GM18868 (cell line): ENCODE data around the gene ZNF785.
"Not testable (repeated sequence)": the region's sequence is repeated elsewhere in the genome, so short reads cannot be mapped to it uniquely, and the experiment has no call there.

Source experiments
- ATAC-seq: cut with Tn5 transposase; IDR thresholded peaks from one replicate; pipeline ENCODE4 v1.9.1; 2021; ENCODE audit warnings: mild to moderate bottlenecking, moderate library complexity; ENCODE audit not compliant: unreplicated experiment

Gene ZNF785

DNA sequence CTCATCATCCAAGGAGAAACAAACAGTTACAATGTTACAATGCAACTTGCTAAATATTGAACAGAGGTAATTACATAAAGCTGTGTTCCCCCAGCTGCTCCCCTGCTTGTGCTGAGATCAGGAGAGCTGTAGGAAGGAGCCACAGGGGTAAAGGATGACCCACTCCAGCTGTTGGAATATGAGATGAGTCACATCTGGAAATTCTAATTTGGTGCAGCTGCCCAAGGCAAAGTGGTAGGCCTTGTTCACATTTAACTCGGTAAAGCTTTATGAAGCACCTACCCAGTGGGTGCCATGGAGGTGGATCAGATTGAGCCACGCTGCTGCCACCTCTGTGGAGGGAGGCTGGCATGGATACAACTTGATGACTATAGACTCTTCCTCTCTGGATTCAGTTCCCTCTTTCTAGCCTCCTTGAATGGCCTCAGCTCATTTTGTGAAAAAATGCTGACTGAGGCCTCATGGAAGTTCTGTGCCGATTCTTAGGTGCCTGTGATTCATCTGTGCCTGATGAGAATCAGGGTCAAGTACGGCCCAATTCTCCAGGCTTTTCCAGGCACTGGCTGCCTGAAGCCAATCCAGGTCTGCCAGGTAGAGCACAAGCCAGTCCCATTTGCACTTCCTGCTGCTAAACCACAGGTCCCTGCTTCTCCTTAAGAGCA is 17.2 kb upstream of the ZNF785 start:
- ATAC-seq, result no peak

DNA sequence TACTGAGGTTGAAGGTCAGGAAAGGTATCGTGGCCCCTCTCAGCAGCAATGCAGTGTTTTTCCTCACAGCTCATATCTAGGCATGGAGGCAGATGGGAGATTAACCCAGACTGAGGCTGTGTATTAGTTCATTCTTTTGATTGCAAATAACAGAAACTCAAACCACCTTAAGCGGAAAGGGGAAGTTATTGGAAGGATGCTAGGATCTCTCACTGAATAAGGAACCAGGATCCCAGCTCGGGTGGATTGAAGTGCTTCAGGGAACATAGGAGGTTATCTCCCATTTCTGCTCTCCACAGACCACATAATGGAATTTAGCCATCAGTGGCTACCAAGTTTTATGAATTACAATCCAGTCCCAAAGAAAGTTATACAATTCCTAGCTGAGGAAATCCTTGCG is 16.5 kb upstream of the ZNF785 start:
- no peak for ATAC-seq

DNA sequence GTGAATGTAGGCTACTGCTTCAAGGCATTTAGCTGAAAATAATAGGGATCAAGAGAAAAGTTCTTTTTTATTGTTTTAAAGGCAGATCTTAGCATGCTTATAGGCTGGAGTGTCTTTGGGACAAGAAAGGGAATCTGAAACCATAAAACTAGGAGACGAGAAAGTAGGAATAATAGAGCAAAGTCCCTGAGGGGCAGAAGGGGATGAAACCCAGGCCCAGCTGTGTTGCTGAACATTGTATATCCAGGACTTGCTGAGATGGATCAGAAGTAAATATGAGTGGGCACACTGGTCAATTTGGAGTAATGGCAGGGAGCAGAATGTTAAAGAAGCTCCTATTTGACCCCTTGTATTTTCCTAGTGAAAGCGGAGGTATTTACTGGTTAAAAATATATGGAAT is 15.4 kb upstream of the ZNF785 start:
- ATAC-seq, result no peak

DNA sequence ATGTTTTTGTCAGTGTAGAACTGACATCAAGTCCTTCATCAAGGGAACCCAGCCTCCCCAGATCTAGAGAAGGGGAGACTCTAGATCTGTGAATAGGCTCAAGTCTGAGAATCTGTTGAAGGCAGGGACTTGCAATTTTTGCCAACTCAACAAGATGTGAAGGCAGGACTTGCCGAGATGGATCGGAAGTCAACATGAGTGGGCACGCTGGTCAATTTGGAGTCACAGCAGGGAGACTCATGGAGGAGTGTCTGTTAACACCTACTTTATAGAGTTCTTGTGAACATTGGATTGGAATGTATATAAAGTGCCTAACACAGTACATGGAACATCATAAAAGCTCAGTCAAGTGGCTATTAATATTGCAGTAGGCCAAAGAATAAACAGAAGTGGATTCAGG is 14.7 kb upstream of the ZNF785 start:
- no peak for ATAC-seq

DNA sequence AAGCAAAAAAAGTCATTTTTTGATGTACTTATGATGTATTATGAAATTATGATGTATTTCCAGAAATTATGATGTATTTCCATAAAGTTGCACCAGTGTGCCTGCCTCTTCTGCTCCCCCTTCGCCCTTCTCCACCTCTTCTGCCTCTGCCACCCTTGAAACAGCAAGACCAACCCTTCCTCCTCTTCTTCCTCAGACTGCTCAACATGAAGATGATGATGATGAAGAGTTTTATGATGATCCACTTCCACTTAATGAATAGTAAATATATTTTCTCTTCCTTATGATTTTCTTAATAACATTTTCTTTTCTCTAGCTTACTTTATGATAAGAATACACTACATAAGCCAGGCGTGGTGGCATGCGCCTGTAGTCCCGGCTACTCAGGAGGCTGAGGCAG is 7.4 kb upstream of the ZNF785 start:
- ATAC-seq, result no peak

DNA sequence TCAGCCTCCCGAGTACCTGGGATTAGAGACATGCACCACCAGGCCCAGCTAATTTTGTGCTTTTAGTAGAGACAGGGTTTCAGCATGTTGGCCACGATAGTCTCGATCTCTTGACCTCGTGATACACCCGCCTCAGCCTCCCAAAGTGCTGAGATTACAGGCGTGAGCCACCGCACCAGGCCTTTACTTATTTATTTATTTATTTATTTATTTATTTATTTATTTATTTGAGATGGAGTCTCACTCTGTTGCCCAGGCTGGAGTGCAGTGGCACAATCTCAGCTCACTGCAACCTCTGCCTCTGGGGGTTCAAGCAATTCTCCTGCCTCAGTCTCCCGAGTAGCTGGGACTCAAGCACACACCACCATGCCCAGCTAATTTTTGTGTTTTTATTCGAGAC is 5.4 kb upstream of the ZNF785 start:
- not testable (repeated sequence) for ATAC-seq

DNA sequence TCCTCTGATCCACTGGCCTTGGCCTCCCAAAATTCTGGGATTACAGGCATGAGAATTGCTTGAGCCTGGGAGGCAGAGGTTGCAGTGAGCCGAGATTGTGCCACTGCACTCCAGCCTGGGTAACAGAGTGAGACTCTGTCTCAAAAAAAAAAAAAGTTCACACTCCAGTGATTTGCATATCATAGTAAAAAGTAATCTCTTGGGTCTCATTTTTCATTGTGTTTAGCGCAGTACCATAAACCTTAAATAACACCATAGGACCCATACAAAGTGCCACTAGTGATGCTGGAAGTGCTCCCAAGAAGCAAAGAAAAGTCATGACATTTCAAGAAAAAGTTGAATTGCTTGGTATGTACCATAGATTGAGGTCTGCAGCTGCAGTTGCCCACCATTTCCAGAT is 4.1 kb upstream of the ZNF785 start:
- not testable (repeated sequence) for ATAC-seq

DNA sequence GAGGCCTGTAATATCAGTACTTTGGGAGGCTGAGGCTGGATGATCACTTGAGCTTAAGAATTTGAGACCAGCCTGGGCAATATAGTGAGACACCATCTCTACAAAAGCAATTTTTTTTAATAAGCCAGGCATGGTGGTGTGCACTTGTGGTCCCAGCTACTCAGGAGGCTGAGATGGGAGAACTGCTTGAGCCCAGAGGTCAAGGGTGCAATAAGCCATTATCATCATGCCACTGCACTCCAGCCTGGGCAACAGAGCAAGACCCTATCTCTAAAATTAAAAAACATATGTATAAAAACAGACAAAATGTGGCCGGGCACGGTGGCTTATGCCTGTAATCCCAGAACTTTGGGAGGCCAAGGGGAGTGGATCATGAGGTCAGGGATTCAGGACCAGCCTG is 3.2 kb upstream of the ZNF785 start:
- no peak for ATAC-seq

DNA sequence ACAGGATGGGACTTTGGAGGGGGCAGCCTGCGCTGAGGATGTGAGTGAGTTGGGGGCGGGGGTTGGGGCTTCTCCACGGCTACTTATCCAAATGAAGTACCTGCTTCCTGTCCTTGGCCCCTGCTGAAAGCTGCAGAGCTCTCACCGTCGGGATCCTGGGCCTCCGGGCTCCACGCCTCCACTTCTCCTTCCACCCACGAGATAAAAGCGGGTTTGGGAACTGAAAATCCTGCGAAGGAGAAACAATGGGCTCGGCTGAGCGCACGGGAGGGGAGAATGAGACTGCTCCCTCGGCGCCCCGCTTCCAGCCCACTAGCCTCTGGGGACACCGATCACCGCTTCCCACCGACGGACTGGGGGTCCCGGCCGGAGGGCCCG is 486 bp downstream of the ZNF785 start:
- ATAC-seq, result no peak

DNA sequence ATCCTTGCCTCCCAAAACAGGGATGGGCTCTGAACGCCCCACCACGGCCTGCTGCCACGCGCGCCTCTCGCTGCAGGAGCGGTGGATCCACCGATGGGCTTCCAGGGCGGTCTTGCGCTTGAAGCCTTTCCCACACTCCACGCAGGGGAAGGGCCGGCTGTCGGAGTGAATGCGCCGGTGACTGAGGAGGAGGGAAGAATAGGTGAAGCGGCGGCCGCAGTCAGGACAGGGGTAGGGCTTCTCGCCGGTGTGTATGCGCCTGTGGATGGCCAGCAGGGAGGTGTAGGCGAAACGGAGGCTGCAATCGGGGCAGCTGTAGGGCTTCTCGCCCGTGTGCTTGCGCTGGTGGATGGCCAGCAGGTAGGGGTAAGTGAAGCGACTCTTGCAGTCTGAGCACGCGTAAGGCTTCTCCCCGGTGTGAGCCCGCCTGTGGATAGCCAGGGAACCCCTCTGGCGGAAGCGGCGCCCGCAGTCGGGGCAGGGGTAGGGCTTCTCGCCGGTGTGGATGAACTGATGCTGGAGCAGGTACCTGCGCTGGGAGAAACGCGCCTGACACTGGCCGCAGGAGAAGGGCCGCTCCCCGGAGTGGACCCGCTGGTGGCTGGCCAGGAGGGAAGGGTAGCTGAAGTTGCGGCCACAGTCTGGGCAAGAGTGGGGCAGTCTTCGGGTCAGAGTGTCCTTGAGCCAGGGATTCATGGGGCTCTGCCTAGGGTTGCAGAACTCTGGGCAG is 2.7 kb downstream of the ZNF785 start:
- no peak for ATAC-seq

DNA sequence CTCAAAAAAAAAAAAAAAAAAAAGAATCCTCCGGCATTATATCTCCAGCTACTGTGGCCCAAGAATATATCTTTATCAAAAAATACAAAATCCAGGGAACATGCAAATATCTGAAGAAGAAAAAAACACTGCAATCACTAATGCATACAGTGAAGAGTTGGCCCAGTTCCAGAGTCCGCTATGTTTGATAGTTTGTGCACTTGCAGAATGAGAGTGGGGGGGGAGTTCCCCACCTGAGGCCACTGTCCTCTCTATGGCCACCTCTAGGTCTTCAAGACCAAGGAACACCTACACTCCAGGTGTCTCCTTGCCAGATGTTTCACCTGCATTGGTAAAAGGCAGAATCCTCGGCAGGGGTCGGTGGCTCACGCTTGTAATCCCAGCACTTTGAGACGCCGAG is 4.0 kb downstream of the ZNF785 start:
- ATAC-seq, result no peak

DNA sequence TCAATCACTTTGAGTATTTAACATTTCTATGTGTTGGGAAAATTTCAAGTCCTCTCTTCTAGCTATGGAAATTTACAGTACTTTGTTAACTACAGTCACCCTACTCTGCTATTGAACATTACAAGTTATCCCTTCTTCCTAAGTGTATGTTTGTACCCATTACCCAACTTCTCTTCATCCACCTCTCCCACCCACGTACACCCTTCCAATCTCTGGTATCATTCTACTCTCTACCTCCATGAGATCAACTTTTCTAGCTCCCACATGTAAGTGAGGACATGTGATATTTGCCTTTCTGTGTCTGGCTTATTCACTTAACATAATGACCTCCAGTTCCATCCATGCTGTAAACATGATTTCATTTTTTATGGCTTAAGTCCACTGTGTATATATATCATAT is 10.8 kb downstream of the ZNF785 start:
- ATAC-seq, result no peak

DNA sequence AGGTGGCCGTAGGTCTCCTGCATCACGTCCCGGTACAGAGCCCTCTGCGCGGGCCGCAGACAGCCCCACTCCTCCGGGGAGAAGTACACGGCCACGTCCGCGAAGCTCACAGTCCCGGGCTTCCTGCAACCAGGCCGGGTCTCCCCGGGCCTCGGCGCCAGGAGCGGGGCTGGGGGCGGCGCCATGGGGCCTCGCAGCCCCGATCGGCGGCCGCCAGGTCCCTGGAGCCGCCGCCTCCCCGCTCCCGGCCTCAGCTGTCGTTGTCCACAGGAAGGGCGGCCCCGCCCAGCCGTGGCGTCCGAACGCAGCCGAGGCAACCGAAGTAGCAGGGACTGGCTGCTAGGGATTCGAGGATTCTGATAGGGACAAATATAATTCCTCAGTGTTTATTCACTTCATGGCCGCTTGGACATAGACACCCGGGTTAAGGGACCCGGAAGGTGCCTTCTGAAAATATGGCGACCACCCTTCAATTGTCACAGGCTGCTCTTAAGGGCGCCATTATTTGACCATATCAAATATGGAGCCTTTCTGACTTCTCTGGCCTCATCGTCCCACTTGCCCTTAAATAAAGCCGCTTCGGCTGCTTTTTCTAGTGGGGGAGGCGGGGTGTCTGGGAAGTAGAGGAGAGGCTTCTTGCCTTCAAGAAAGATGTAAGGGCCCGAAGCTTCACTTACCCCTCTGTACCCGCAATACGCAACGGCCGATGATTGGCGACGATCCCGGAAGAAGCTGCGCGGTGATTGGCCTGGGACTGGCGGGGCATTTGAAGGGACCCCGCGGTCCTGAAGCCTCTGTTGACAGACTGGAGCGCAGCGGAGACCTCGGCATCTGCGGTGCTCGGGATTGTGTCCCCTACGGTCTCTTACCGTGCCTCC is 13.8 kb downstream of the ZNF785 start, which contains the start of gene ZNF688:
Gene ZNF688 (minus strand): TSS at position 270 of the 878 bp plus-strand sequence. CDS start 85 bp downstream, at position 185.
- peak; percentile 78 for ATAC-seq

DNA sequence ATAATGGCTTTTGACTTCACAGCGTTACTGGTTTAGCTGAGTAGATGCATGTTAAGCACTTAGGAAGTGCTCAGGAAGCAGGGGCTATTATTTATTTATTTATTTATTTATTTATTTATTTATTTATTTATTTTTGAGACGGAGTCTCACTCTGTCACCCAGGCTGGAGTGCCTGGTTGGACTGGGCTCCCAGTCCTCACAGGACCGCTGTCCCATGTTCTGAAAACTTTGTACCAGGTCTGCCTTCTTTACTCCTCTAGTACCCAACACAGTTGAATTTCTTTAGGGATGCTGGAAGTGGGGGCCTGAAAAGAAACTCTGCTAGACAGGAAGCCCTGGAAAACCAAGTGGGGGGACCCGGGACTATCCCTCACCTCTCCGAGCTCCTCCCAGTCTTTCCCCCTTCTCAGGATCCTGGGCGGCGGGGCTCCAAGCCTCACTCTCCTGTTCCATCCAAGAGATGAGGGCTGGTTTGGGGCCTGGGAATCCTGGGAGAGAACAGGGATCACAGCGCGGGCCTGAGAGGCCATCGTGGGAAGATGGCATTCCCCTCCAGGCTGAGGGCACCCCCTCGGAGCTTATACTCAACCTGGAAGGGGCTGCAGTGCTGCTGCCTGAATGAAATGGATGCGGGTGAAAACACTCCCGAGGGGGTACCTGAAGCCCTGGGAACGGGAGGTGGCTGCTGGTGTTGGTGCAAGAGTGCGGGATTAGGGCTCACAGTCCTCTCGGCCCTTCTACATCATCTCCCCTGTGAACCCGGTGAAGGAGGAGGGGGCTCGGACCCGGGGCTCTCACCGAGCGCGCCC is 14.7 kb downstream of the ZNF785 start:
- ATAC-seq, result no peak

DNA sequence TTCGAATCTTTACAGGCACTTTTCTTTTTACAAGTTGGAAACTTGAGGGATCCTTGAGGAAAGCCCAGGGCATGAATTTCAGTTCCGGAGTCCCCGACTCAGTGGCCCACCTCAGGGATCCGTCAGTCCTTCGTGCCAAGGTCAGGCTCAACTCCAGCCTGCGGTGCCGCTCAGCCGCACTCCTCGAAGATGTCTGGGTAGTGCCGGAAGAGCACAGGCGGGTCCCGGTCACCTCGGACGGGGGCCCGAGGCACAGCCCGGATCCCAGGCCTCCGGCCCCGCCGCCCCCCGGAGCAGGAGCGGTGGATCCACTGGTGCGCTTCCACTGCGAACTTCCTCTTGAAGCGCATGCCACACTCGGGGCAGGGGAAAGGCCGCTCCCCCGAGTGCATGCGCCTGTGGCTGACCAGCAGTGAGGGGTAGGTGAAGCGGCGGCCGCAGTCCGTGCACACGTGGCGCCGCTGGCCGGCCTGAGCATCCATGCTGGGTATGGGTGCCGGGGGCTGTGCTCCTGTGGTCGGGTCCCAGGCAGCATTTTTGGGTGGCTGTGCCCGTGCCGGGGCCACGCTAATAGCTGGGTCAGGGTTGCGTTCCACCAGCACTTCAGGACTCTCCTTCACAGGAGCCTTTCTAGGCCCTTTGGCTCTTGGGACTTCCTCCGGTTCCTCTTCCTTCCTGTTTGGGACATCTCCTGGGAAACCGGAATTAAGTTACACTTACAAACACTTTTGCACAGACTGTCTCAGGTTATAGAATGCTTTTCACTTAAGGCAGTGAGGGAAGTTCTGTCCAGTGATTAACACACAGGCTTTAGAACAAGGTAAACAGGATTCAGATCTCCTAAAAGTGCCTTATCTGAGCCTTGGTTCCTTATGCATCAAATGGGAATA is 15.5 kb downstream of the ZNF785 start:
- ATAC-seq, result no peak

DNA sequence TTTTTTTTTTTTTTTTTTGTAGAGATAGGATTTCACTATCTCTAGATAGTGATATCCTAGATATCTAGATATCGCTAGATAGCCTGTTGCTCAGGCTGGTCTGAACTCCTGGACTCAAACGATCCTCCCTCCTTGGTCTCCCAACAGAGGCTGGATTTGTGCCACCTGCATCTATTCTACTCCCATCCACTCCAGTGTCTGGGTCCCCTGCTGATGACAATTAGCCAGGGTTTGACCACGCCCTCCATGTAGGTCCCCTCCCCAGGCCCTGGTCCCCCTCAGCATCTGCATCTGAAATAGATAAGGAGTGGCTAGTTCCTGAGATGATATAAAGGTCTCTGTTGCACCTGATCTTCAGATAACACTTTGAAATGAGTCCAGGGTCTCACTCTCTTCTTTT is 16.2 kb downstream of the ZNF785 start:
- no peak for ATAC-seq

DNA sequence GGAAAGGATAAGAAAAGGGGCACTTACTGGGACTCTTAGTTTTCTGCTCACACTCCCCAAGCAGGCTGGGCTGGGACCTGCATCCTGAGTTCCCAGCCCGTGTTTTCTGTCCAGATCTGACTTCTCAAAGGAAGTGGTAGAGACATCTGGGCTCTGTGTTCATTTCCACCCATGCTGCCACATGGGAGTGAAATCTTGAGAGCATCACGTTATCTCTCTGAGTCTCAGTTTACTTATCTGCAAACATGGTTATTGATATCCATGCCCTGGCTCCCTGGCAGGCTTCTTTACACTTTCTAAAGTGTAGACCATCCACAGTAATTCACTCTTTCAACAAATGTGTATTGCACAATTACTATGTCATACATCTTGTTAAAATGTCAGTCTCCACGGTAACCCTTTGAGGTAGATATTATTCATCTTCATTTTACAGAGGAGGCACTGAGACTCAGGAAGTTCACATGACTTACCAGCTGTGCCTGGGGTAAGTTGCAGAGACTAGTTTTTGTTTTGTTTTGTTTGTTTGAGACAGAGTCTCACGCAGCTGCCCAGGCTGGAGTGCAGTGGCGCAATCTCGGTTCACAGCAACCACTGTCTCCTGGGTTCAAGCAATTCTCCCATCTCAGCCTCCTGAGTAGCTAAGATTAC is 17.4 kb downstream of the ZNF785 start:
- ATAC-seq, result no peak

DNA sequence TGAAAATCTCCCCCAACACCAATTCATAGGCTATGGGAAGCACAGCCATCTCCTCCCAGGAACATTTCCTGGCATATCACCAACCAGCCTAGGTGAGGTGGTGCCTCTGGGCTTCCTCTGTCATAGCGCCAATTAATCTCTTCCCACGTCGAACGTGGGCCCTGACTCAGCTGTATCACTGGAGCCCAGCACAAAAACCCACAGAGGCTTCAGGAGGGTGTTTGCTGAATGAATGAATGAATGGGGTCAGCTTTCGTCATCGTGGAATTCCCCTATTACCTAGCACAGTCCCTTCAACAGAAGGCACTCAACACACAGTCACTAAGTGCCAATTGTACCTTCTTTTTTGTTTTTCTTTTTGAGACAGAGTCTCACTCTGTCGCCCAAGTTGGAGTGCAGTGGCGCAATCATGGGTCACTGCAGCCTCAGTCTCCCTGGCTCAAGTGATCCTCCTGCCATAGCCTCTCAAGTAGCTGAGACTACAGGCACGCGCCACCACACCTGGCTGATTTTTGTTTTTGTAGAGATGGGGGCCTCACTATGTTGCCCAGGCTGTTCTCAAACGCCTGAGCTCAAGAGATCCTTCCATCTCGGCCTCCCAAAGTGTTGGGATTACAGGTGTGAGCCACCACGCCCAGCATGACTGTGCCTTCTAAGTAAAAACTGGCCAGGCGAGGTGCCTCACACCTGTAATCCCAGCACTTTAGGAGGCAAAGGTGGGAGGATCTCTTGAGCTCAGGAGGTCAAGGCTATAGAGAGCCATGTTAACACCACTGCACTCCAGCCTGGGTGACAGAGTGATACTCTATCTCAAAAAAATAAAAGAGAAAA is 18.1 kb downstream of the ZNF785 start:
- no peak for ATAC-seq

DNA sequence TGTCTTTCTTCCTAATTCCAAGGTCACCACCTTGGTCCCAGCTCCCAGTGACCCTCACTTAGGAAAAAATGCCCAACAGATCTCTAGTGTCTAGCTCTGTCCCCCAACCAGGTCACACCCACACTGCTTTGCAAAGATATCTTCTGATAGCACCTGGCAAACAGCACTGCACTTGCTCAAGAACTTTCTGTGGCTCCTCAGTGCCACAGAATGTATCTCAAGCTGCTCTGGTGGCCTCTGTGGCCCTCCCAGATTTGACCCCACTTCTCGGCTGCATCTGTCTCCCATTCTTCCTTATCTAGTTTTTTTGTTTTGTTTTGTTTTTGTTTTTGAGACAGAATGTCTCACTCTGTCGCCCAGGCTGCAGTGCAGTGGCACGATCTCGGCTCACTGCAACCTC is 19.0 kb downstream of the ZNF785 start:
- ATAC-seq, result no peak
